Muscle of arm (tissue), 12 donors: Measurements from ENCODE around the gene SLC40A1. TPM values are rescaled to one million over a fixed set of nuclear protein-coding genes. Genes with fewer than 3 reads are reported as not detected.

ENCODE experiments used
- DNase-seq: peaks from one replicate; pipeline ENCODE4 v3.0.0-alpha.2; 2013
- polyA plus RNA-seq, 12 donors: library from polyadenylated mRNA; unstranded; fragments of 120-200 nt; gene quantifications; one replicate each; pipeline ENCODE4 v1.2.1, GENCODE V29; 2013; ENCODE audit not compliant: insufficient read length in 12 of 12

Gene SLC40A1
- polyA plus RNA-seq, 12 donors, result 34.5 to 69.1 (median 50.4) TPM; not detected in 1

DNA sequence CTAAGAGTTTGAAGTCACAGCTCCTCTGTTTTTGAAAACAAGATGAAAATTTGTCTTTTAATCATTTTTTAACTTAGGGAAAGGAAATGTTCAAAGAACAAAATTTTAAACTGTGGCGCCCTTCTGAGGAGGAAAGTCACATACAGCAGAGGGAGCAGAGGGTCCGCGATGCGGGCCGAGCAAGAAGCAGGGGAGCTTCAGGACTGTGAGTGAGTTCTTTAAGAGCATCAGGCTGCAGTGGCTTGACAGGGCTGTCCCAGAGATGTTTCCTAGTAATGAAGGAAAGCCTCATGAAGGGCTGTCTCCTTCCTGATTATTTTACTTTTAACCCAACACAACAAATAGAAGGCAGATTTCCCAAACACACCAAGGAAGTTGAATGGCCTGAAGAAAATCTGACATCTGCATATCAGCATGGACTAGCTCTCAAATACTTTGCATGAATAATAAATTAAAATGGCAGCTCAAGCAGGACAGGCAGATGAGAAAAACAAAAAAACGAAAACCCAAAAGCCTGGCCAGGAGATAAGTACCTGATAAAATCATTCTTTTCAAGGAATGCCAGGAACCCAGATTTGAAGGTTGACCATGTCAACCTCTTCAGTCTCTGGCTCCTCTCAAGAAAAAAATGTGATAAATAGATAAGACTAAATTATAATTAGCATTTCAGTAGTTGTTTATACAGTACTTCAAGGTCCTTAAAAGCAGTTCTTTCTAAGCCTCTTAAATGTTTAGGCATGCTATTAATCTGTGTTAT, 60.8 kb downstream of the SLC40A1 start:
- no peak for DNase-seq

DNA sequence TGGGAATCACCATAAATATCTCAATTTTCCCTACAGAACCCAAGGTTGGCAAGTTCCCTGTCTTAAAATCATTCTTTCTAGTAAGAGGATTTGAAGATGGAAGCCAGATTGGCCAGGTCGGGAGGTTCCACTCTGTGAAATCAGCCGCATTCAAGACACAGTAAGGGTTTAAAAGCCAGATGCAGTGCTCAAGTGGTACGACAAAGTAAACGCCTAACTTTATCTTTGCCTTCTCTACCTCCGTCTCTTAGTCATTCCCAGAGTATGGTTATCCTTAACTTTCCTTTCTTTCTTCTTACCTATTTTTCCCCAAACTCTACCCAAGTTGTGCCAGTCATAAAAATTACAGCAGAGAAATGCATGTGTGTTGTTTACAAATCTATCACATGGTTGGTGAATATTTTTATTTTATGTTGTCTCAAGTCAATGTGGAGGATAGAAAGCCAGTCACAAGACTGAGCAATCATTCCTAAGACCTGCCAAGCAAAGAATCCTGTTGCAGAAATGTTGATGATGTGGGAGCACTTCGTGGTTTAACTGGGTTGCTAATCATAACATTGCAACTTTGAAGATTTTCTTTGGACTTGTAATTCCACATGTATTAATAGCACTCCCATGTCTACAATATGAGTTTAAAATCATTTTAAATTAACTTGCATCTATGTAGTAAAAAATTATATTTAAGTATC, 62.6 kb downstream of the SLC40A1 start:
- DNase-seq, result no peak

DNA sequence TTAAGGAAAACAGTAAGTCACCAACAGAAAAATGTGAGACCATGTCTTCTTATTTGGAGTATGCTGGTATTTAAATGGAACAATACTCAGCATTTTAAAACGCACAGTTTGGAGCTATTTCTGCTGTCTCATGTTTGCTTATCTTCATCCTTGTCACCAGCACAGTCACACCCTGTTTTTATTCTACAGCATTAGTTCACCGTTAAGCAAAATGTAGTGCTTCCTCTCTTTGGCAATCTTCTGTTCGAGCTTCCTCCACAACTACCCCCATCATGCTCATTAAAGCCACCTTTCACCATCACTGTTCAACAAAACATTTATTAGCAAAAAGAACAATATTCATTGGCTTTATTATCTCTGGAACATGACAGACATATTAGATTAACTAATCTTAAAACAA, 64.0 kb downstream of the SLC40A1 start:
- DNase-seq, result no peak

DNA sequence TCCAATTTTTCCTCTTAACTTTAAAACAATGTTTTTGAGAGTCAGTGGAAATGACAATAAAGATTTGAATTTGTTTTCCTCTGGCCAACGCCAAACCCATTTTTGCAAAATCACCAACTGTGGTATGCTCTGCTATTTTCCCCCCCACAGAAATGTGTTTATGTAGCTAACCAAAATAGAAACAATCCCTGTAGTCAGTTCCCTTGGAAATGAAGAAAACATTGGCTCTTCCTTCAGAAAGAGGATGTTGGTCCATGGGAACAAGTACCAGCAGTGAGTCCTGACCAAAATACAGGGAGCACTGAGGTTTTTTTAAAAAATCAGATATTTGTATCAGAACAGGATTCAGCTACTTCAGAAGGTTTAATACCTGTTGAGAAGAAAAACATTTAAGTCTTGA, 65.3 kb downstream of the SLC40A1 start:
- DNase-seq, result no peak

DNA sequence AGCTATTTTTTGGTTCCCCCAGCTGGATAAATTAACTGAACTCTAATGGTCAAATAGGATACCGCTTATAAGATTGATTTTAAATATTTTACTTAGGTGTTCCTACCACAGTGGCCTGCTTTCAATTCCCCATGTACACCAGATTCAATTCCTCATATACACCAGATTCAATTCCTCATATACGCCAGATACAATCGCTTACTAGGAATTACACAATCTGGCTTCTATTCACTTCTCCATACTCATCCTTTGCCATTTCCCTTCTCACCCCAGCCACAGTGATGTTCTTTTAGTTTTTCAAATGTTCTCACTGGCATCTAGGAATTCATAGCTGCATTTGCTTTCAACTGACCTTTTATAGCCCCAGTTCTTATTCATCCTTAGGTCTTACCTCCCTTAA, 66.5 kb downstream of the SLC40A1 start:
- DNase-seq, result no peak

DNA sequence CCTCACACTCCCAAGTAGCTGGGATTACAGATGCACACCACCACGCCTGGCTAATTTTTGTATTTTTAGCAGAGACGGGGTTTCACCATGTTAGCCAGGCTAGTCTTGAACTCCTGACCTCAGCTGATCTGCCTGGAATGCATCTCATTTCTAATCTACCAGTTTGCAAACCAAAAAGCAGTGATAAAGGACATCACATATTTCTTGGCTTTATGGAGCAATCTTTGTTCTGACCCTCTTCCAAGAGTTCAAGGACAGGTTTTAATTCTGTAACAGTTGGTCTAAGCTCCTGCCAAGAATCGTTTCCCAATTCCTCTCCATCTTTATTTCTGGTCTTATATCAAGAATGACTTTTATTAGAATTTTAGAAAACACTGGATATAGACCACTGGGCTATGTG, 67.7 kb downstream of the SLC40A1 start:
- DNase-seq, result no peak

DNA sequence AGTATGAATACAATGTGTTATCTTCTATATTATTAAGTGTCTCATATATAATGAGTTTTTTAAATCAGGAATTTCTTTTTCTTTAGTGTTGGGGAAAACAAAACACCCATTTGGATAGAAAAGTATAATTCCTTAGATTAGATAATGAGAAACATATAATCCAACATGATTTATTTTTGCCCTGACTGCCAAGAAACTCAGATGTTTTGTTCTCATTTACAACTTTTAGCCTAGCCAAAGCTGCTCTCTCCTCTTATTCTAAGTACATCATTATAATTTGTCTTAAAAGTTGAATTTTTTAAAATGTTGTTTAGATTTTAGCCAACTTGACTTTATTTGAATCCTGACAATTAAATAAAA, 68.6 kb downstream of the SLC40A1 start:
- DNase-seq, result no peak

DNA sequence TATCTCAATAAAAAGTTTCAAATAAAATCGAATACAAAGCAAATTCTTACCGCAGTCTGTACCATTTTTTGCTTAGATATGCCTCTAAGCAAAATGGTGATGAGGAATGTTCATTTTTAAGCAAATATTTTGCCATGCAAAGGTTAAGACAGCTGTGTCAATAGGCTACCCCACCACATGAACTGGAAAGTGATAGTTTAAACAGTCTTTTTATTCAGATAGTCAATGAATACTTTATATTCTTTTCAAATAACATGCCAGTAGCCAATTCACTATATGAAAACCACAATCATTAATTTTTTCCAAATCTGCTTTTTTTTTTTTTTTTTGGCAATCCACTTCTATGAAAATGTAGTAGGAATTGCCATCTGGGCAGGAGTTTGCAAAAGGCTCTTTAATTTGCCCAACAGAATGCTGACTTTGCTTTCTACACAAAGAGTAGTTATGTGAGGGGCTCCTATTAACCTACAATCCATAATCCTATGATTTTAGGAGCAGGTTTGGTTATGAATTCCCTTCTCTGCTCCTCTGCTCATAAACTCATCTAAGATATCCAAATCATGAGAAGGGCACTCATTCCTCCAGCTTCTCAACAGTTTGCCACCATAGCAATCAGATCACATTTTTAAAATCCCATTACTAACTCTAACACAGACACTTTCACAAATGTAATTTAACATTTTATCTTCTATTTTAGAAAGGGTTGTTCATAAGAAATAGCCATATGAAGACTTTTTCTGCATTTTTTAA, 69.2 kb downstream of the SLC40A1 start:
- no peak for DNase-seq

Other genes starting within 250 kb of the SLC40A1 start
- 10 to 100 TPM in 11 of 12 donors, not detected in 1; 28.9 to 55.0 (median 39.3) TPM for gene WDR75, start 139.3 kb downstream of the SLC40A1 start, polyA plus RNA-seq
- 10 to 100 TPM in 11 of 12 donors, not detected in 1; 39.5 to 73.7 (median 51.9) TPM for gene ASNSD1, start 80.7 kb upstream of the SLC40A1 start, polyA plus RNA-seq
- gene ANKAR, start 93.9 kb upstream of the SLC40A1 start, polyA plus RNA-seq, result 10 to 100 TPM in 5 of 12 donors, 1 to 10 TPM in 6, not detected in 1; 3.9 to 13.0 (median 7.7) TPM
- 10 to 100 TPM in 10 of 12 donors, not detected in 2; 10.7 to 19.8 (median 13.3) TPM for gene OSGEPL1, start 182.0 kb upstream of the SLC40A1 start, polyA plus RNA-seq
- gene ORMDL1, start 203.6 kb upstream of the SLC40A1 start, polyA plus RNA-seq, result 10 to 100 TPM in 11 of 12 donors, not detected in 1; 35.2 to 89.0 (median 57.5) TPM
- gene PMS1, start 203.7 kb upstream of the SLC40A1 start, polyA plus RNA-seq, result 10 to 100 TPM in 11 of 12 donors, not detected in 1; 20.1 to 42.5 (median 32.0) TPM